Measurements from ENCODE around the gene CACNG1. TPM values are rescaled to one million over a fixed set of nuclear protein-coding genes. Genes with fewer than 3 reads are reported as not detected.

CACNG1 gene
- total RNA-seq, 1 experiment from 2014 or later: 0.12 TPM

- no peak for DNase-seq
- Histone ChIP-seq H3K4me3 (no peak overlapping the region), H3K27me3 (no peaks in the 10 kb centered on the region), H3K9me3 (replicated peaks) (peaks cover 18% of the 10 kb centered on the region), H3K27ac (no peak overlapping the region), H3K36me3 (no peaks in the 10 kb centered on the region), H3K4me1 (peaks cover under 1% of the 10 kb centered on the region; the same call in 1 of the 2 replicates)
Observed at GRCh38 chr17:67051837-67052236, 7.5 kb downstream of the CACNG1 start.

- no peak overlapping the region for H3K27ac ChIP-seq
- no peak for DNase-seq
- no peak overlapping the region for H3K4me3 ChIP-seq
- no peaks in the 10 kb centered on the region for H3K4me1 ChIP-seq
- H3K27me3 ChIP-seq: no peaks in the 10 kb centered on the region
- H3K36me3 ChIP-seq: no peaks in the 10 kb centered on the region
- peaks cover 12% of the 10 kb centered on the region for H3K9me3 ChIP-seq (replicated peaks)
Observed at GRCh38 chr17:67052720-67053437, 8.5 kb downstream of the CACNG1 start.

GRCh38 chr17:67053438-67054000 is 9.2 kb downstream of the CACNG1 start:
- H3K4me1 ChIP-seq: no peaks in the 10 kb centered on the region
- peaks cover 9% of the 10 kb centered on the region for H3K9me3 ChIP-seq (replicated peaks)
- no peak overlapping the region for H3K27ac ChIP-seq
- no peaks in the 10 kb centered on the region for H3K36me3 ChIP-seq
- no peak for DNase-seq
- H3K4me3 ChIP-seq: no peak overlapping the region
- H3K27me3 ChIP-seq: no peaks in the 10 kb centered on the region

GRCh38 chr17:67054011-67054591 is 9.7 kb downstream of the CACNG1 start:
- Histone ChIP-seq H3K27me3 (no peaks in the 10 kb centered on the region), H3K4me3 (no peak overlapping the region), H3K27ac (no peak overlapping the region), H3K4me1 (no peaks in the 10 kb centered on the region), H3K9me3 (replicated peaks) (peaks cover 4% of the 10 kb centered on the region), H3K36me3 (no peaks in the 10 kb centered on the region)
- no peak for DNase-seq

GRCh38 chr17:67054608-67055007 is 10.3 kb downstream of the CACNG1 start:
- Histone ChIP-seq H3K9me3 (replicated peaks) (no peaks in the 10 kb centered on the region), H3K27ac (no peak overlapping the region), H3K4me1 (no peaks in the 10 kb centered on the region), H3K27me3 (no peaks in the 10 kb centered on the region), H3K36me3 (no peaks in the 10 kb centered on the region), H3K4me3 (no peak overlapping the region)
- no peak for DNase-seq

GRCh38 chr17:67055041-67055443 is 10.7 kb downstream of the CACNG1 start:
- Histone ChIP-seq H3K9me3 (replicated peaks) (no peaks in the 10 kb centered on the region), H3K27me3 (no peaks in the 10 kb centered on the region), H3K36me3 (no peaks in the 10 kb centered on the region), H3K27ac (no peak overlapping the region), H3K4me3 (no peak overlapping the region), H3K4me1 (no peaks in the 10 kb centered on the region)
- no peak for DNase-seq

GRCh38 chr17:67055811-67056745 is 11.7 kb downstream of the CACNG1 start:
- DNase-seq: no peak
- Histone ChIP-seq H3K27me3 (no peaks in the 10 kb centered on the region), H3K36me3 (no peaks in the 10 kb centered on the region), H3K4me1 (no peaks in the 10 kb centered on the region), H3K27ac (no peak overlapping the region), H3K4me3 (no peak overlapping the region), H3K9me3 (replicated peaks) (no peaks in the 10 kb centered on the region)

- no peaks in the 10 kb centered on the region for H3K9me3 ChIP-seq (replicated peaks)
- no peaks in the 10 kb centered on the region for H3K36me3 ChIP-seq
- DNase-seq: no peak
- H3K4me1 ChIP-seq: no peaks in the 10 kb centered on the region
- H3K27ac ChIP-seq: no peak overlapping the region
- no peaks in the 10 kb centered on the region for H3K27me3 ChIP-seq
- no peak overlapping the region for H3K4me3 ChIP-seq
Observed at GRCh38 chr17:67056746-67057490, 12.6 kb downstream of the CACNG1 start.

GRCh38 chr17:67058036-67058435 is 13.7 kb downstream of the CACNG1 start:
- Histone ChIP-seq H3K9me3 (replicated peaks) (no peaks in the 10 kb centered on the region), H3K4me3 (no peak overlapping the region), H3K36me3 (no peaks in the 10 kb centered on the region), H3K27ac (no peak overlapping the region), H3K27me3 (no peaks in the 10 kb centered on the region), H3K4me1 (no peaks in the 10 kb centered on the region)
- DNase-seq: no peak

- no peak for DNase-seq
- H3K36me3 ChIP-seq: no peaks in the 10 kb centered on the region
- no peaks in the 10 kb centered on the region for H3K9me3 ChIP-seq (replicated peaks)
- H3K27ac ChIP-seq: no peak overlapping the region
- H3K27me3 ChIP-seq: no peaks in the 10 kb centered on the region
- H3K4me3 ChIP-seq: no peak overlapping the region
- H3K4me1 ChIP-seq: no peaks in the 10 kb centered on the region
Observed at GRCh38 chr17:67059372-67059771, 15.0 kb downstream of the CACNG1 start.

- DNase-seq: no peak
Observed at GRCh38 chr17:67063141-67063540, 18.8 kb downstream of the CACNG1 start.

GRCh38 chr17:67066717-67067116 is 22.4 kb downstream of the CACNG1 start:
- DNase-seq: no peak
- H3K4me3 ChIP-seq: no peak overlapping the region
- H3K9me3 ChIP-seq (replicated peaks): no peaks in the 10 kb centered on the region
- 0 out of 2 replicates have a peak, but pooled peaks cover 4% of the 10 kb centered on the region for H3K4me1 ChIP-seq
- no peaks in the 10 kb centered on the region for H3K36me3 ChIP-seq
- H3K27ac ChIP-seq: no peak overlapping the region
- H3K27me3 ChIP-seq: no peaks in the 10 kb centered on the region

More at GRCh38 chr17:67063141-67063540, 18.8 kb downstream of the CACNG1 start:
- Histone ChIP-seq H3K36me3 (no peaks in the 10 kb centered on the region), H3K27ac (no peak overlapping the region), H3K27me3 (no peaks in the 10 kb centered on the region), H3K4me3 (no peak overlapping the region), H3K4me1 (0 out of 2 replicates have a peak, but pooled peaks cover 4% of the 10 kb centered on the region), H3K9me3 (replicated peaks) (no peaks in the 10 kb centered on the region)

- no peak overlapping the region for H3K4me3 ChIP-seq
- H3K27me3 ChIP-seq: no peaks in the 10 kb centered on the region
- H3K9me3 ChIP-seq (replicated peaks): no peaks in the 10 kb centered on the region
- H3K4me1 ChIP-seq: 0 out of 2 replicates have a peak, but pooled peaks cover 4% of the 10 kb centered on the region
- no peak overlapping the region for H3K27ac ChIP-seq
- no peaks in the 10 kb centered on the region for H3K36me3 ChIP-seq
- no peak for DNase-seq
Observed at GRCh38 chr17:67067571-67068482, 23.5 kb downstream of the CACNG1 start.

Data from SJCRH30 (cell line).